Body of pancreas (tissue), 4 donors: ENCODE measurements around the gene RAB17.

Experiments used
- CTCF ChIP-seq, 7 experiments: fragments of 450-650 bp in 4 of 7; fragments of 200-600 bp in 3 of 7; sonication (generic) in 3 of 7; IDR thresholded peaks; one replicate each; pipeline ENCODE4 v1.5.1; 2016 to 2019; ENCODE audit warnings: antibody characterized with exemption in 7 of 7
- POLR2A ChIP-seq, 3 donors: fragments of 450-650 bp; IDR thresholded peaks; one replicate each; pipeline ENCODE4 v1.6.1; 2016; ENCODE audit warnings: antibody characterized with exemption in 3 of 3, mild to moderate bottlenecking in 2 of 3

- no peak for TF ChIP-seq CTCF (IDR thresholded peaks at IDR 0.05)
- no peak for TF ChIP-seq POLR2A (IDR thresholded peaks at IDR 0.05)
Observed at GRCh38 chr2:237636578-237636977, 46.0 kb upstream of the RAB17 start.
